Stimulated activated CD8-positive, alpha-beta memory T cell treated with anti-CD3 and anti-CD28 coated beads, Interleukin-12 subunit alpha, Interleukin-12 subunit beta, amount 100 ng/mL, for 24 hours (primary cell): Measurements from ENCODE around the gene MOB2.

Experiments used
- DNase-seq: peaks from one replicate; pipeline ENCODE4 v3.0.0-alpha.2; 2020; ENCODE audit errors: extremely low read depth

Gene MOB2

GRCh38 chr11:1470681-1471611 is 15.6 kb downstream of the MOB2 start:
- DNase-seq: no peak

- DNase-seq: no peak
Observed at GRCh38 chr11:1469911-1470680, 16.5 kb downstream of the MOB2 start.

- DNase-seq: no peak
Observed at GRCh38 chr11:1469287-1469910, 17.2 kb downstream of the MOB2 start.

GRCh38 chr11:1468473-1469066 is 18.0 kb downstream of the MOB2 start:
- no peak for DNase-seq

GRCh38 chr11:1468002-1468401 is 18.6 kb downstream of the MOB2 start:
- DNase-seq: no peak

GRCh38 chr11:1467270-1467669 is 19.3 kb downstream of the MOB2 start:
- no peak for DNase-seq

- DNase-seq: no peak
Observed at GRCh38 chr11:1466784-1467183, 19.8 kb downstream of the MOB2 start.

GRCh38 chr11:1463056-1463455 is 23.5 kb downstream of the MOB2 start:
- DNase-seq: no peak

GRCh38 chr11:1462698-1462975 is 23.9 kb downstream of the MOB2 start:
- no peak for DNase-seq

- DNase-seq: no peak
Observed at GRCh38 chr11:1461826-1462697, 24.5 kb downstream of the MOB2 start.

- DNase-seq: no peak
Observed at GRCh38 chr11:1460986-1461825, 25.4 kb downstream of the MOB2 start.

- no peak for DNase-seq
Observed at GRCh38 chr11:1460396-1460985, 26.1 kb downstream of the MOB2 start.

GRCh38 chr11:1459764-1460395 is 26.7 kb downstream of the MOB2 start:
- DNase-seq: no peak

GRCh38 chr11:1459219-1459575 is 27.4 kb downstream of the MOB2 start:
- no peak for DNase-seq

- no peak for DNase-seq
Observed at GRCh38 chr11:1458340-1459218, 28.0 kb downstream of the MOB2 start.

GRCh38 chr11:1457856-1458255 is 28.7 kb downstream of the MOB2 start:
- no peak for DNase-seq

GRCh38 chr11:1457326-1457680 is 29.3 kb downstream of the MOB2 start:
- DNase-seq: no peak

GRCh38 chr11:1456596-1457325 is 29.8 kb downstream of the MOB2 start:
- DNase-seq: no peak
